GM12878 (cell line): Measurements from ENCODE around the gene CBX2. TPM values are rescaled to one million over a fixed set of nuclear protein-coding genes. Genes with fewer than 3 reads are reported as not detected.

Source experiments
- ATAC-seq: fragments of 200-7000 bp; cut with Tn5 transposase; 3 replicates; pipeline ENCODE4 v1.9.1; 2020; ENCODE audit warnings: mild to moderate bottlenecking, moderate library complexity
- BruUV-seq: library from RNA; stranded (reverse); fragments of 400-500 nt; replicated peaks from 2 replicates; lab custom pipeline; 2021; lab: Mats Ljungman, UMichigan
- CTCF ChIA-PET: fragments of 300-600 bp; sonication (Branson Sonifier 250); formaldehyde crosslinking; extraction: SDS; loops from one replicate; lab custom pipeline; 2021; ENCODE audit warnings: inconsistent platforms; lab: Yijun Ruan, JAX
- POLR2A ChIA-PET: fragments of 350-600 bp; formaldehyde crosslinking; extraction: SDS; loops from one replicate; lab custom pipeline; 2021; ENCODE audit warnings: inconsistent platforms; lab: Charles Lee
- RAD21 ChIA-PET: fragments of 300-600 bp; sonication (Branson Sonifier 250); formaldehyde crosslinking; loops from one replicate; lab custom pipeline; 2023; ENCODE audit warnings: antibody characterized with exemption; ENCODE audit not compliant: unreplicated experiment; lab: Charles Lee
- SMC1A ChIA-PET: fragments of 300-600 bp; sonication (Branson Sonifier 250); formaldehyde crosslinking; loops from one replicate; lab custom pipeline; 2023; ENCODE audit not compliant: unreplicated experiment, uncharacterized antibody; lab: Charles Lee
- DNase-seq: peaks from one replicate; pipeline ENCODE4 v3.0.0-alpha.2; 2011; ENCODE audit warnings: low read depth, low spot score
- FAIRE-seq: peaks from 3 replicates; lab custom pipeline; 2011; peaks lifted over from hg19 to GRCh38; lab: Jason Lieb, UNC
- H2AFZ ChIP-seq: 2 replicates; pipeline ENCODE4 v1.6.0; 2011; ENCODE audit warnings: low read depth, low read length, control low read depth; ENCODE audit not compliant: control insufficient read depth
- H3K27ac ChIP-seq: 2 replicates; pipeline ENCODE4 v1.5.1; 2011; ENCODE audit warnings: control low read depth; ENCODE audit not compliant: control insufficient read depth, insufficient read depth
- H3K27me3 ChIP-seq, 2 experiments: replicated peaks in 1 of 2; 2 replicates each; pipeline versions ENCODE4 v1.6.0 to v1.6.1; 2011; ENCODE audit warnings: low read length in 1 of 2; ENCODE audit not compliant: control insufficient read depth in 2 of 2, insufficient read depth in 2 of 2
- H3K36me3 ChIP-seq, 2 experiments: 2 replicates each; pipeline ENCODE4 v1.5.1; 2011; ENCODE audit warnings: low read length in 1 of 2; ENCODE audit not compliant: control insufficient read depth in 2 of 2, insufficient read depth in 2 of 2
- H3K4me1 ChIP-seq: 2 replicates; pipeline ENCODE4 v1.6.1; 2011; ENCODE audit warnings: mild to moderate bottlenecking, low read length, moderate library complexity, mixed read lengths; ENCODE audit not compliant: control insufficient read depth, insufficient read depth
- H3K4me2 ChIP-seq: 2 replicates; pipeline ENCODE4 v1.6.0; 2011; ENCODE audit warnings: control low read depth; ENCODE audit not compliant: control insufficient read depth, insufficient read depth
- H3K4me3 ChIP-seq: fragments of 200-600 bp; sonication (generic); 2 replicates; pipeline ENCODE4 v1.5.1; 2016
- H3K79me2 ChIP-seq: 2 replicates; pipeline ENCODE4 v1.6.0; 2011; ENCODE audit warnings: low read length; ENCODE audit not compliant: control insufficient read depth, insufficient read depth
- H3K9ac ChIP-seq: 2 replicates; pipeline ENCODE4 v1.8.0; 2011; ENCODE audit warnings: low read length, control low read depth, mixed read lengths; ENCODE audit not compliant: control insufficient read depth, insufficient read depth
- H3K9me3 ChIP-seq: replicated peaks from 3 replicates; pipeline ENCODE4 v1.5.1; 2011; ENCODE audit warnings: mild to moderate bottlenecking, low read length; ENCODE audit not compliant: control insufficient read depth, insufficient read depth
- H4K20me1 ChIP-seq: 2 replicates; pipeline ENCODE4 v1.6.0; 2011; ENCODE audit not compliant: control insufficient read depth, insufficient read depth
- BCL11A ChIP-seq: IDR thresholded peaks from 2 replicates; pipeline ENCODE4 v1.6.1; 2011; ENCODE audit warnings: low read depth, low read length
- CREB1 ChIP-seq: IDR thresholded peaks from 2 replicates; pipeline ENCODE4 v1.6.1; 2012; ENCODE audit warnings: low read depth, mild to moderate bottlenecking, inconsistent platforms
- FOXM1 ChIP-seq: IDR thresholded peaks from 2 replicates; pipeline ENCODE4 v1.6.1; 2012; ENCODE audit warnings: low read depth, mild to moderate bottlenecking, inconsistent platforms, low read length, moderate library complexity
- GABPA ChIP-seq: IDR thresholded peaks from 2 replicates; pipeline ENCODE4 v1.6.1; 2014; ENCODE audit warnings: antibody characterized with exemption, low read depth, mild to moderate bottlenecking, inconsistent platforms
- GATAD2B ChIP-seq: fragments of 450-650 bp; conservative IDR thresholded peaks from 2 replicates; pipeline ENCODE4 v1.6.1; 2017; ENCODE audit warnings: low read depth, mild to moderate bottlenecking, moderate library complexity
- HSF1 ChIP-seq: fragments of 150-350 bp; IDR thresholded peaks from 2 replicates; pipeline ENCODE4 v1.6.1; 2014; ENCODE audit warnings: mild to moderate bottlenecking, low read depth, low read length
- PAX8 ChIP-seq: fragments of 450-650 bp; IDR thresholded peaks from 2 replicates; pipeline ENCODE4 v1.6.1; 2017; ENCODE audit warnings: mild to moderate bottlenecking, moderate library complexity
- RUNX3 ChIP-seq: IDR thresholded peaks from 2 replicates; pipeline ENCODE4 v1.6.1; 2012; ENCODE audit warnings: low read length, inconsistent platforms
- ZZZ3 ChIP-seq: IDR thresholded peaks from 2 replicates; pipeline ENCODE4 v1.6.1; 2011; ENCODE audit warnings: low read depth; ENCODE audit not compliant: control insufficient read depth, insufficient read length
- WGBS: methylation state at CpG from one replicate; pipeline ENCODE4 v1.1.6; 2016; ENCODE audit warnings: low lambda C conversion rate; ENCODE audit not compliant: insufficient replicate concordance, insufficient coverage; ENCODE audit errors: missing lambda C conversion rate; 5-methylcytosine and 5-hydroxymethylcytosine counted together
- in situ Hi-C: fragments of 300-500 bp; cut with MboI; formaldehyde crosslinking; loops from 9 replicates; pipeline ENCODE4 v1.14.3; 2018; ENCODE audit warnings: mixed read lengths
- intact Hi-C: fragments of 100-400 bp; cut with micrococcal nuclease; formaldehyde crosslinking; loops from one replicate; pipeline ENCODE4 v1.14.2; 2022; ENCODE audit not compliant: unreplicated experiment
- polyA plus RNA-seq, 11 experiments: library from polyadenylated mRNA; depleted of rRNA in 4 of 11; unstranded in 6 of 11; stranded (reverse) in 5 of 11; fragments of >200 nt; fragmentation: Nextera tagmentation in 4 of 11; fragmentation: Illumina TruSeq in 1 of 11; extraction: Ambion mirVana in 4 of 11; extraction: Trizol in 1 of 11; gene quantifications; 1 replicate in 1 of 11; 2 replicates in 10 of 11; pipeline versions ENCODE4 v1.2.1 to v1.2.3, GENCODE V29; 2011 to 2016; ENCODE audit warnings: inconsistent platforms in 2 of 11, missing spikeins in 2 of 11, low read depth in 1 of 11
- total RNA-seq, 4 experiments: library from RNA; depleted of rRNA in 3 of 4; stranded (reverse); fragments of >200 nt in 3 of 4; fragmentation: Illumina TruSeq in 1 of 4; extraction: Trizol in 1 of 4; gene quantifications; 2 replicates each; pipeline versions ENCODE4 v1.2.1 to v1.2.3, GENCODE V29; 2013 to 2021

CBX2 gene
- total and polyA plus RNA-seq, 10 of the 15 experiments (the other 5 are each of a cell fraction or from before 2014, with no cell fraction given), result 0.35 to 7.5 (median 4.2) TPM

GRCh38 chr17:79737922-79738578, 39.9 kb upstream of the CBX2 start:
- DNase-seq, result no peak
- Histone ChIP-seq H3K4me1 (peaks cover 6% of the 10 kb centered on the region), H3K4me3 (no peak overlapping the region), H3K36me3 (no peaks in the 10 kb centered on the region), H2AFZ (no peak overlapping the region)
- no peak for ATAC-seq
- BruUV-seq, result no TSS peak
- FAIRE-seq, result no peak
- RAD21 ChIA-PET, result no interaction called here
- in situ Hi-C loops, result no loop called here
- 41% methylated on average over 17 of the region's 17 CpGs for WGBS
- TF ChIP-seq FOXM1, result no peak
- TF ChIP-seq PAX8, result no peak
- no peak for TF ChIP-seq HSF1
- TF ChIP-seq GABPA, result no peak
- TF ChIP-seq RUNX3, result no peak
- TF ChIP-seq, all 136 proteins: peak for 0
- Histone ChIP-seq H3K27ac (no peak overlapping the region), H3K79me2 (0 out of 2 replicates have a peak, but pooled peaks cover 1% of the 10 kb centered on the region), H3K4me2 (no peak overlapping the region), H3K9me3 (no peaks in the 10 kb centered on the region), H3K9ac (no peak overlapping the region), H3K27me3 (peaks cover 0 to 7% of the 10 kb centered on the region in 2 experiments; a peak in 2 of 4 replicates), H4K20me1 (no peaks in the 10 kb centered on the region)
- intact Hi-C loops, result no loop called here
- ChIA-PET SMC1A (no interaction called here), POLR2A (no interaction called here), CTCF (no interaction called here)

- H3K9me3 ChIP-seq, result no peaks in the 10 kb centered on the region
- no peak for TF ChIP-seq BCL11A
- TF ChIP-seq GATAD2B, result no peak
- TF ChIP-seq ZZZ3, result no peak
- TF ChIP-seq CREB1, result no peak
- H3K4me1 ChIP-seq, result peaks cover under 1% of the 10 kb centered on the region; the same call in 1 of the 2 replicates
- intact Hi-C loops, result no loop called here
- no peak overlapping the region for H2AFZ ChIP-seq
- no peaks in the 10 kb centered on the region for H4K20me1 ChIP-seq
- H3K79me2 ChIP-seq, result no peaks in the 10 kb centered on the region
- no peak overlapping the region for H3K4me2 ChIP-seq
- ATAC-seq (no peak), DNase-seq (no peak), FAIRE-seq (no peak)
- CTCF ChIA-PET, result no interaction called here
- no peaks in the 10 kb centered on the region for H3K36me3 ChIP-seq
- RAD21 ChIA-PET, result no interaction called here
- no peak overlapping the region for H3K27ac ChIP-seq
- BruUV-seq, result no TSS peak
- H3K27me3 ChIP-seq, result peaks cover 0 to 7% of the 10 kb centered on the region in 2 experiments; a peak in 2 of 4 replicates
- 69% methylated on average over 14 of the region's 14 CpGs for WGBS
- H3K9ac ChIP-seq, result no peak overlapping the region
- in situ Hi-C loops, result no loop called here
- SMC1A ChIA-PET, result no interaction called here
- POLR2A ChIA-PET, result no interaction called here
- no peak overlapping the region for H3K4me3 ChIP-seq
Observed at GRCh38 chr17:79738643-79739042, 39.3 kb upstream of the CBX2 start.
